ENCODE data around the gene MTTP. TPM values are rescaled to one million over a fixed set of nuclear protein-coding genes. Genes with fewer than 3 reads are reported as not detected.

The MTTP gene
- total and polyA plus RNA-seq, 12 donors = 0.16 to 0.98 (median 0.31) TPM; not detected in 1

DNA sequence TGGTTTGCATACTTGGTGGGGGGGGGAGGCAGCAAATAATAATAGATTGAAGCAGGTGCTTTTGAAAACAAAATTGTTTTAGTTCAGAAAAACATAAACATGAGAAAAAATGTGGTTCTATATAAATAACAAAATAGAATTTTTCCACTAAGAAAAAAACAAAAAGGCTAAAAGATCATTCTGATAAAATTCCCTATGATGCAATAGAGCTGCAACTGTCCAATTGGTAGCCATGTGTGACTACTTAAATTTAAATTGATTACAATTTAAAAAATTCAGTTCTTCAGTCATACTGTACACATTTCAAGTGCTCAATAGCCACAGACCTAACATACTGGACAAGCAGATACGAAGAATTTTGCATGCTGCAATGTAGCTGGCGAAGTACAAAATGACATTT lies 21.8 kb upstream of the MTTP start:
- H3K27ac ChIP-seq = no peak overlapping the region
- no peak for DNase-seq
- H3K4me1 ChIP-seq (replicated peaks in 1 of 2) = no peaks in the 10 kb centered on the region
- TF ChIP-seq, protein P1, sequence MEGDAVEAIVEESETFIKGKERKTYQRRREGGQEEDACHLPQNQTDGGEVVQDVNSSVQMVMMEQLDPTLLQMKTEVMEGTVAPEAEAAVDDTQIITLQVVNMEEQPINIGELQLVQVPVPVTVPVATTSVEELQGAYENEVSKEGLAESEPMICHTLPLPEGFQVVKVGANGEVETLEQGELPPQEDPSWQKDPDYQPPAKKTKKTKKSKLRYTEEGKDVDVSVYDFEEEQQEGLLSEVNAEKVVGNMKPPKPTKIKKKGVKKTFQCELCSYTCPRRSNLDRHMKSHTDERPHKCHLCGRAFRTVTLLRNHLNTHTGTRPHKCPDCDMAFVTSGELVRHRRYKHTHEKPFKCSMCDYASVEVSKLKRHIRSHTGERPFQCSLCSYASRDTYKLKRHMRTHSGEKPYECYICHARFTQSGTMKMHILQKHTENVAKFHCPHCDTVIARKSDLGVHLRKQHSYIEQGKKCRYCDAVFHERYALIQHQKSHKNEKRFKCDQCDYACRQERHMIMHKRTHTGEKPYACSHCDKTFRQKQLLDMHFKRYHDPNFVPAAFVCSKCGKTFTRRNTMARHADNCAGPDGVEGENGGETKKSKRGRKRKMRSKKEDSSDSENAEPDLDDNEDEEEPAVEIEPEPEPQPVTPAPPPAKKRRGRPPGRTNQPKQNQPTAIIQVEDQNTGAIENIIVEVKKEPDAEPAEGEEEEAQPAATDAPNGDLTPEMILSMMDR (IDR thresholded peaks at IDR 0.05) = no peak
- no peak for TF ChIP-seq POLR2A (IDR thresholded peaks at IDR 0.05)
- intact Hi-C loops (cut with DNase I) = no loop called here
- 94 to 98% (median 97%) methylated on average over 2 of the region's 2 CpGs for WGBS, 4 donors
- no peak overlapping the region for H3K4me3 ChIP-seq
- no peaks in the 10 kb centered on the region for H3K36me3 ChIP-seq (replicated peaks in 1 of 2)
- H3K27me3 ChIP-seq = no peaks in the 10 kb centered on the region
- H3K9me3 ChIP-seq (replicated peaks in 1 of 3) = no peaks in the 10 kb centered on the region

DNA sequence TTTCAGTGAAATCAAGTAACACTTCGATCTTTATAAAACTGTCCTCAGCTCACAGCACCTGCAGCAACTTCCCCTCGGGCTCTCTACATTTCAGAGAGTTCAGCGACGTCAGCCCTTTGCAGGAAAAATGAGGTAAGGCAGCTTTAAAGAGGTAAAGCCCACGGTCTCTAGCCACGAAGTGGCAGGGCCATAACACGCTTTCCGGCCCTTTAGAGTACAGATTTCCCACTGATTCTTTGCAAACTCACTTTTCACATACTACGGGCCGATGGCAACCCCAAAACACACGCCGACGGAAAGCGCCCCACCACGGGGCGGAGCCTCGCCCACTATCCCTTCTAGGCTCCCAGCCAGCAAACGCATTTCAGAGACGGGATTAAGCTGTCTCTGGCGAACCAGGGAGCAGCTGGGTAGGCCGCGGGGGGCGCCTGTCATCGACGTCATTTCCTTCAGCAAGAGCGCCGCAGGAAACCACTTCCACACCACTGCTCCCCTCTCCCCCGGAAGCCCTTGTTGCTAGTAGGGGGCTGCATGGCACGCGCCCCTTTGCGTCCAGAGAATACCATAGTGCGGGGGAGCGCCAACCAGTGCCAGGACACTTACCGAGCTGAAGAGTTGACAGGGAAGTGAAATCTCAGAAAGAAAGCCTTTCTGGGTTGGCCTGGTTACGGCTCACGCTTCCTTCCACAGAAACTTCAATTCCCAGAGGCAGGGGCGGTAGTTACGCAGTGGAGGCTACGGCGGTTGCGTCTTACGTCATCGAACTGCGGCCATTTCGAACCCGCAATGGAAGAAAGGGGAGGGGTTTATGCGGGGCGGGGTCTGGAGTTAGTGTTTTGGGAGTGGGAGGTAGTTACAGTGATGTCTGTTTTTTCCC lies 11.1 kb upstream of the MTTP start, which contains the start of gene TRMT10A:
TRMT10A (minus strand) TSS at position 730 of the 877 bp plus-strand sequence. CDS start 4,701 bp downstream, outside the sequence.
- Histone ChIP-seq H3K4me3 (peak within 1 kb of the TSS; percentile 48 to 74 (median 62)), H3K36me3 (replicated peaks in 1 of 2) (no peaks in the 10 kb centered on the region), H3K9me3 (replicated peaks in 1 of 3) (no peaks in the 10 kb centered on the region), H3K27ac (peak within 1 kb of the TSS; percentile 93 to 97 (median 97)), H3K4me1 (replicated peaks in 1 of 2) (peaks cover 4 to 5% of the 10 kb centered on the region in 2 donors), H3K27me3 (no peaks in the 10 kb centered on the region)
- TF ChIP-seq POLR2A (IDR thresholded peaks at IDR 0.05) = peak; percentile 64 to 77
- TF ChIP-seq, protein P1 (IDR thresholded peaks at IDR 0.05) = peak in 3 of 6 experiments; percentile 18 to 31 (median 28)
- WGBS, 4 donors = 0 to 1% (median 1%) methylated on average over 32 to 48 of the region's 48 CpGs
- intact Hi-C loops (cut with DNase I) = loop anchor here (5.0 to 10.0 kb wide), 3 partner anchors 241 to 381 kb away; partner anchors contain the start of gene DNAJB14 (in 1 of the 2)
- DNase-seq = peak; percentile 96 to 99 (median 99)

DNA sequence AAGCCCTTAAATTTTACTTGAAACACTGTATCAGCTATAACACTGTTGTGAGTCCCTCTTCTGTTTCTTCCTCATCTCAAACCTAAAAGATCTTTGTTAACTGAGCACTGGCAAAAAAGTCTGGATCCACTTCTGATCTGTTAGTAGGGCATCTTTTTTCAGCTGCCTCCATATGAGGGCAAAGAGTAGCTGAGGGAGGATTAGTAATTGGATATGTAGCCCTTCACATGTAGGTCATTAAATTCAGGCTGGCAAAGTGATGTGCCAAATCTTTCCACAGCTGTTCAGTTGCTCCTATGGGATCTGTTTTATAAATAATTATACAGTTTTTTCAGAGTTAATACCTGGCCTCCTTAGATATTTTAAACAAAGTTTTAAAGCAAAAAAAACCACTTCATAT lies 9.7 kb upstream of the MTTP start:
- intact Hi-C loops (cut with DNase I) = loop anchor here (5.0 to 10.0 kb wide), 3 partner anchors 240 to 380 kb away; partner anchors contain the start of gene DNAJB14 (in 1 of the 2)
- TF ChIP-seq, protein P1 (IDR thresholded peaks at IDR 0.05) = no peak
- TF ChIP-seq POLR2A (IDR thresholded peaks at IDR 0.05) = no peak
- Histone ChIP-seq H3K27me3 (no peaks in the 10 kb centered on the region), H3K4me1 (replicated peaks in 1 of 2) (peaks cover 4 to 5% of the 10 kb centered on the region in 2 donors), H3K27ac (no peak overlapping the region), H3K36me3 (replicated peaks in 1 of 2) (no peaks in the 10 kb centered on the region), H3K4me3 (no peak overlapping the region), H3K9me3 (replicated peaks in 1 of 3) (no peaks in the 10 kb centered on the region)
- no peak for DNase-seq

DNA sequence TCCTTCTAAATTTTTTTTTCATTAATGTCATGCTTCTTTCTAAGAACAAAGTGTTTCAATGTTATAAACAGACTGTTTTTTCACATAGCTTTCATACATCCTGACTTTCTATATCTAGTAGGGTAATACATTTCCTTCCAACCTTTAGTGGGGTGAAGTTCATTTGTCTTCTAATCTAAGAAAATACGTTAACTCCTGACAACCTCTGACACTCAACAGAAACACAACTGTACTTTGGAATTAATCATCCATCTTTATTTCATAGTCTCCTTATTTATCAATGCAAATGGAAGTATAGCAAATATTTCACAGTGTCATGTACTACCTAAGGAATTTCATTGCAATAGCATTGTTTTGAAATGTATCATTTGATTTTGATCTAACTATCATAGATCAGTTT lies 2.7 kb upstream of the MTTP start:
- Histone ChIP-seq H3K9me3 (replicated peaks in 1 of 3) (no peaks in the 10 kb centered on the region), H3K36me3 (replicated peaks in 1 of 2) (no peaks in the 10 kb centered on the region), H3K27me3 (no peaks in the 10 kb centered on the region), H3K27ac (no peak overlapping the region), H3K4me3 (no peak overlapping the region), H3K4me1 (replicated peaks in 1 of 2) (no peaks in the 10 kb centered on the region)
- no peak for TF ChIP-seq POLR2A (IDR thresholded peaks at IDR 0.05)
- TF ChIP-seq, protein P1 (IDR thresholded peaks at IDR 0.05) = no peak
- WGBS, 4 donors = 34 to 53% (median 41%) methylated on average over 1 of the region's 1 CpG
- intact Hi-C loops (cut with DNase I) = no loop called here
- no peak for DNase-seq

All from adrenal gland (tissue), 12 donors.